Chondrocyte (in vitro differentiated cells): ENCODE measurements around the gene TMPRSS9. TPM values are rescaled to one million over a fixed set of nuclear protein-coding genes. Genes with fewer than 3 reads are reported as not detected.
"Not testable (repeated sequence)": the region's sequence is repeated elsewhere in the genome, so short reads cannot be mapped to it uniquely, and the experiment has no call there.

Experiments
- DNase-seq: peaks from one replicate; pipeline ENCODE4 v3.0.0; 2021; ENCODE audit warnings: mixed read lengths, low spot score
- H3K27ac Mint-ChIP-seq: one replicate; pipeline ENCODE4 v1.8.0; 2021; ENCODE audit warnings: mild to moderate bottlenecking, moderate library complexity, mixed read lengths; ENCODE audit not compliant: unreplicated experiment
- H3K27me3 Mint-ChIP-seq: 2 replicates; pipeline ENCODE4 v1.8.0; 2021; ENCODE audit warnings: low read depth, mixed read lengths
- H3K36me3 Mint-ChIP-seq: 2 replicates; pipeline ENCODE4 v1.8.0; 2021; ENCODE audit warnings: low read depth, mixed read lengths
- H3K4me1 Mint-ChIP-seq: 2 replicates; pipeline ENCODE4 v1.8.0; 2021; ENCODE audit warnings: low read depth, mild to moderate bottlenecking, mixed read lengths
- H3K4me3 Mint-ChIP-seq: one replicate; pipeline ENCODE4 v1.8.0; 2021; ENCODE audit warnings: mild to moderate bottlenecking, moderate library complexity, mixed read lengths; ENCODE audit not compliant: unreplicated experiment
- H3K9me3 Mint-ChIP-seq: 2 replicates; pipeline ENCODE4 v1.8.0; 2021; ENCODE audit warnings: low read depth, mixed read lengths
- CTCF ChIP-seq: fragments of 200-600 bp; sonication (generic); IDR thresholded peaks from 2 replicates; pipeline ENCODE4 v1.5.0; 2021; ENCODE audit warnings: antibody characterized with exemption, mild to moderate bottlenecking, moderate library complexity
- total RNA-seq: library from RNA; stranded (reverse); gene quantifications from 3 replicates; pipeline ENCODE4 v1.2.1, GENCODE V29; 2021

TMPRSS9 gene
- total RNA-seq, 1 donor from 2014 or later: 0.15 TPM

GRCh38 chr19:2413629-2414028 is 53.6 kb downstream of the TMPRSS9 start:
- no peak overlapping the region for H3K27ac Mint-ChIP-seq
- no peak for DNase-seq
- peaks cover 3% of the 10 kb centered on the region for H3K36me3 Mint-ChIP-seq
- H3K9me3 Mint-ChIP-seq: peaks cover 10% of the 10 kb centered on the region
- H3K27me3 Mint-ChIP-seq: peaks cover 3% of the 10 kb centered on the region
- no peaks in the 10 kb centered on the region for H3K4me1 Mint-ChIP-seq
- no peak overlapping the region for H3K4me3 Mint-ChIP-seq
- no peak for TF ChIP-seq CTCF

- no peak for DNase-seq
These were observed 55.4 kb downstream of the TMPRSS9 start for GRCh38 chr19:2415281-2415972.

GRCh38 chr19:2415973-2416319 is 55.9 kb downstream of the TMPRSS9 start:
- H3K36me3 Mint-ChIP-seq: peaks cover 2% of the 10 kb centered on the region
- TF ChIP-seq CTCF: no peak
- no peak overlapping the region for H3K27ac Mint-ChIP-seq
- H3K4me1 Mint-ChIP-seq: no peaks in the 10 kb centered on the region
- no peaks in the 10 kb centered on the region for H3K27me3 Mint-ChIP-seq
- no peak overlapping the region for H3K4me3 Mint-ChIP-seq
- peaks cover 3% of the 10 kb centered on the region for H3K9me3 Mint-ChIP-seq
- DNase-seq: no peak

More at GRCh38 chr19:2415281-2415972, 55.4 kb downstream of the TMPRSS9 start:
- H3K27me3 Mint-ChIP-seq: peaks cover 2% of the 10 kb centered on the region
- H3K4me3 Mint-ChIP-seq: no peak overlapping the region
- H3K36me3 Mint-ChIP-seq: peaks cover 2% of the 10 kb centered on the region
- H3K4me1 Mint-ChIP-seq: no peaks in the 10 kb centered on the region
- no peak overlapping the region for H3K27ac Mint-ChIP-seq
- H3K9me3 Mint-ChIP-seq: peaks cover 3% of the 10 kb centered on the region
- no peak for TF ChIP-seq CTCF

- Mint-ChIP-seq H3K36me3 (peaks cover 2% of the 10 kb centered on the region), H3K27ac (no peak overlapping the region), H3K27me3 (no peaks in the 10 kb centered on the region), H3K4me3 (no peak overlapping the region), H3K4me1 (no peaks in the 10 kb centered on the region), H3K9me3 (peaks cover 3% of the 10 kb centered on the region)
- no peak for DNase-seq
- no peak for TF ChIP-seq CTCF
These were observed 56.4 kb downstream of the TMPRSS9 start for GRCh38 chr19:2416321-2417097.

- not testable (repeated sequence) for H3K36me3 Mint-ChIP-seq, H3K9me3 Mint-ChIP-seq, H3K4me1 Mint-ChIP-seq, H3K27me3 Mint-ChIP-seq, H3K4me3 Mint-ChIP-seq, DNase-seq
- peak overlapping the region; percentile 17 for H3K27ac Mint-ChIP-seq
These were observed 57.4 kb downstream of the TMPRSS9 start for GRCh38 chr19:2417436-2417835.
